ENCODE data around the gene IL1RN.
"Not testable (repeated sequence)": the region's sequence is repeated elsewhere in the genome, so short reads cannot be mapped to it uniquely, and the experiment has no call there.

IL1RN gene, protein sequence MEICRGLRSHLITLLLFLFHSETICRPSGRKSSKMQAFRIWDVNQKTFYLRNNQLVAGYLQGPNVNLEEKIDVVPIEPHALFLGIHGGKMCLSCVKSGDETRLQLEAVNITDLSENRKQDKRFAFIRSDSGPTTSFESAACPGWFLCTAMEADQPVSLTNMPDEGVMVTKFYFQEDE

GRCh38 chr2:113126845-113127645 lies at the start of gene IL1RN:
Gene IL1RN, plus strand, starts transcription at chr2:113127598. Its CDS starts 27 bp downstream, at chr2:113127625.
- DNase-seq, result peak; percentile 72

- DNase-seq, result no peak
Measured at GRCh38 chr2:113077921-113078320, 49.5 kb upstream of the IL1RN start.

DNA sequence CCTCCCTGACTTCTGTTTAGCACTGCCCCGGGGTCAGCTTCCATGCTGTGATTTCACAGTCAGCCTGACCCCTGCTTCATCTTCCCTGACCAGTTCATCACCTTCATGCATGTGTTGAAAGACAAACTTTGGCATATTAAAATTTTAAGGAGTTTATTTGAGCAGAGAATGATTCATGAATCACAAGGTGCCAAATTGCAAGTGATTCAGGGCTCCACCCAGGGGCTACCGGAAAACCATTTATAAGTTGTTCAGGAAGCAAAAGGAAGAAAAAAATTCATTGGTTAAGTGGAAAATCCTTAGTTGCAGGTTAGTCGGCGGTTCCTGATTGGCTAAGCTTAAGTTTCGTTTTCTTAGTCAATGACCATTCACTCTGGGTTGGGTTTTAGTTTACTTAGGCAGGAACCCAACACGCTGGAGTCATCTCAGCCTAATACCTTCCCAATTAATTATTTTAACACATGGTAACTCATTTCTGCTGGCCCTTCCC lies 49.0 kb upstream of the IL1RN start:
- no peak for DNase-seq

DNA sequence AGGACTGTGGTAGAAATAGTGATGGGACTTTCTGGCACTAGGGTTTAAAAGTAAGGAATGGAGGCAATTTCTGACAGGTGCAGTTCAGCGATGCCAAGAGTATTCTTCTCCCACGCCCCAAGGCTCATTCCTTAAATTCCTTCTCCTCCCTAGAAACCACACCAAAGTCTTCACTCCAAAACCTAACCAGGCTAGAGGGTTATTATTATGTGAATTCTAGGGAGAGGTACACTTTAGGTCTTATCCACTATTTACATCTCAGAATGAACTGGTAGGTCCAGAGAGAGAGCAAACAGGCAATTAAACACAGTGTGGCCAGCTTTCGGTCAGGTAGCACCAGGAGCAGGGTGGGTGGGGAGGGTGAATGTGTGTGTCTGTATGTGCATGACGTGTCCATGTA lies 48.3 kb upstream of the IL1RN start:
- no peak for DNase-seq

GRCh38 chr2:113080134-113080533 lies 47.3 kb upstream of the IL1RN start:
- peak; percentile 36 for DNase-seq

DNA sequence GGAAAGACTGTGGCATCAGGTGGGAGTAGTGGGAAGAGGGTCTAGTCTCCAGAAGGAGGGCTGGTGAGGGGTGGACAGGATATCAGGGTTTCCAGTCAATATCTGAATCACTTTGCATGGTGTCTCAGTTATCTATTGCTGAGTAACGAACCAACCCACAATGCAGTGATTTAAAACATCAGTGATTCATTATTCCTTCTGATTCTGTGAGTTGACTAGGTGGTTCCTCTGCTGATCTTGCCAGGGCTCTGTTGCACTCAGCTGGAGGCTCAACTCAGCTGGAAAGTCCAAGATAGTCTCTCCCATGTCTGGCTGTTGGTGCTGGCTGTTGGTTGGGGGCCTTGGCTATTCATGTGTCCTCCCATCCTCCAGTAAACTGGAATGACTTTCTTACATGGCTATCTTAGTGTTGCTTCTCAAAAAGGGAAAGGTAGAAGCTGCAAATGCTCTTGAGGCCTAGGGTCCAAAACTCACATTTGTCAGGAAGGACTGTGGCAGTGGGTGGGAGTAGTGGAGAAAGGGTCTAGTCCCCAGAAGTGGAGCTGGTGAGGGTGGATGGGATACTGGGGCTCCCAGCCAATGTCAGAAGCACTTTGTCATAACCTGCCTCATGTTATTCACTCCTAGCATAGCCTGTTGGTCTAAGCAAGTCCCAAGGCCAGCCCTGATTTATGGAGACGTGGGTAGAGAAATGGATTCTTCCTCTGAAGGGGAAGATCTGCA lies 45.7 kb upstream of the IL1RN start:
- no peak for DNase-seq

- no peak for DNase-seq
Measured at GRCh38 chr2:113083296-113083695, 44.1 kb upstream of the IL1RN start.

DNA sequence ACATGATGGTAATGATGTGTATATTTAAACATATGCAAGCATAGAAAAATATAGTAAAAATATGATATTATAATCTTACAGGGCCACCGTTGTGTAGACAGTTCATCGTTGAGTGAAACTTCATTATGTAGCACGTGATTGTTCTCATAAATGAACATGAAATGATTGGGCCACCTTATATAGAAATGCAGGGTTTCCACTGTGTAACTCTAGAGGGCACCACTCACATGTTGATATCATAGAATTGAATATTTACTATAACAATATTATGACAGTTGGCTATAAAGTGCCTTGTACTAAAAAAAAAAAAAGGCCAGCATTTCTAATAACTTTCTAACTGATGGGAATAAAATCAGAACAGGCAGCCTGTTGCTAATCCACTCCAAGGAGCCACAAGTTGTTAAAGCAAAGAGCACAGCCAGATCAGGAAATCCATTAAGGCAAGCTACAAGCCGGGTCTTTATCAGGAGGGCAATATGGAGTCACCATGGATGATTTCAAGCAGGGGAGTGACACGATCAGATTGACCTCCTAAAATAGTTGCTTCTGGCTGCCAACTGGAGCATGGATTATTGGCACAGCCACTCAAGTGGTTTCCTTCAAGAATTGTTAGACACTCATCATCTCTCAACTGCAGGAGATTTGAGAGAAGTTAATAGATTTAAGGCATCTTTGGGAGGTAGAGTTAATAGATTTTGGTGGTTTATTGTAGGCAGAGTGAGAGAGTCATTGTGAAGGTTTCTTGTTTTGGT lies 43.0 kb upstream of the IL1RN start:
- no peak for DNase-seq

GRCh38 chr2:113085542-113085941 lies 41.9 kb upstream of the IL1RN start:
- no peak for DNase-seq

DNA sequence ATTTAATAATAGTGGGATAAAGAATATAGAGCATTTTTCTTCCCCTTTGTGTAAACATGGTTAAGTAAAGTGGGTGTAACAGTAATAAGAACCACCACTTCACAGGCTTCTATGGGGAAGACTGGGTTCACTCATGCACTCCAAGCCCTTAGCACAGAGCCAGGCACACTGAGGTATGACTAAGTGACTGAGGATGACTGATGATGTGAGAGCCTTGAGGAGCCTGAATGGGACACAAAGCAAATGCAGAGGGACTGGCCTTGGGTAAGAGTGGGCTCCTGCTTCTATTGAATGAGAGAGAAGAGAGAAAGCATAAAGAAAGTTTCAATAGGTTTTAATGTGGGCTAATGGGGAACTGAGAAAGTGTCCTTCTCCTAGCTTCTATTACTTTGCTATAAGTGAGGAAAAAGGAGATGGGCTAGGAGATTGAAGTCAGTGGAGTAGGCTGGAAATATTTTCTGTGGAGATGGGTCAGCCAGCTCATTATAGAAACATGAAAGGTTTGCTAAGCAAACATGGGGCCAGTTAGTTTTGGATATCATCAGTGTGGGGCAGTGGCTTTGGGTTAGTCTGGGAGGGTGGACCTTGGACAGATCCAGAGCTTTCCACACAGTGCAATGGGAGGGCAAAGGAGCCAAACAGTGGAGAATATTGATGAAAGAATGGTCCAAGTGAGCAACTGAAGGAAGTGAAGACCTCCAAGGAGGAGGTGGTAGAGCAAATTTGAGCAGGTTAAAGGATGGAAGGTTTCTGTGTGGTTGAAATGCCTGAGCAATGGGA lies 39.0 kb upstream of the IL1RN start:
- DNase-seq, result no peak

GRCh38 chr2:113089916-113090315 lies 37.5 kb upstream of the IL1RN start:
- DNase-seq, result no peak

DNA sequence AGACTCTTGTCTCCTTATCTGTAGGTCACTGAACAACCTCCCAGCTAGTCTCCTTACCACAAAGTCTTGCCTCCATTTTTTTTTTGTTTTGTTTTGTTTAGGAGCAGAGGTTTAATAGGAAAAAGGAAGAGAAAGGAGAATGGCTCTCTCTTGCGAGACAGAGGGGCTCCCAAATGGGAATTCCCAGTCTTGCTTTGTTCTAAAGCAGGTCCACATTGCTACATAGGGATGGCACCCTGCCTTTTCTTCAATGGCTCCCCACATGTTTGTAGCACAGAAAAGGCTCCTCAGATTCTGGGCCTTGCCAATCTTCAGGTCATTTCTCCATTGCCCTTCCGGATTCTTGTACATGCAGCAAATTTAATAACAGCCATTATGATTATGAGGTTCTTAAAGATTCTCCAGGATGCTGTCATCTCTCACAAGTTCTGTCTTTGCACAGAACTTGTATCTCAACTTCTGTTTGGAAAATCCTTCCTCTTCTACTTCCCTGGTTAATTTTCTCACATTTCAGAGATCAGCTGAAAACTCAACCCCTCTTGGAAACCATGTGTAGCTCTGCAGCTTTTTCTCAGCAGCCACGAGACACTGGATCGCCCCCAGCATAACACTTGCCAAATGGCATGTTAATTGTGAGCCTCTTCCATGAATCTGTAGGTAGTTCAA lies 36.0 kb upstream of the IL1RN start:
- DNase-seq, result no peak

DNA sequence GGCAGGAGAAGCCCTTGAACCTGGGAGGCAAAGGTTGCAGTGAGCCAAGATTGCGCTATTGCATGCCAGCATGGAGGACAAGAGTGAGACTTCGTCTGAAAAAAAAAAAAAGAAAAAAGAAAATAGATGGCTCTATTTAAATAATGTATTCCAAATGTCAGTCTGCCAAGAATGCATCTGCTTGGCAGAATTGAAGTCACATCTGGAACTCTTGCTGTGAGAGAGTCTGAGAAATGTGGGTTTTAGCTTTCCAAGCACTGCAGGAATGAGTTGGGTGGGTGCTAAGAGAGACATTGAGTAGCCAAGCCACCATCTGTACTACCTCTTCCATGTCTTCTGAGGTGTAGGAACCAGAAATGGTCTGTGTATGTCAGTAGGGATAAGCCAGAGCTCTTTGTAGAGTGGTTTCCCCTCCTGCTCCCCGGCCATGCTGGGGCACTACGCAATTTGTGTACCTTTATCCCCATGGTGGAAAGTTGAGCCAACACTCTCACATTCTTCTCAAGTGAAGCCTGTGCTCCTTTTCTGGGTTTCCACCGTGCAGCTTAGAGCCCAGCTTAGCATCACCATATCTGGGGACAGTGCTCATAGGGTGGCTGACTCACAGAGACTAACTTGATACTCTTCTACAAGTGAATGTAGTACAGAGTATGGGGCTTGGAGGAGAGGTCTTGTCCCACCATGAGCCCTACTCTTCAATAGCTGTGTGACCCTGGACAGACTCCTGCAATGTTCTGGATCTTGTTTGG lies 34.4 kb upstream of the IL1RN start:
- DNase-seq, result no peak

DNA sequence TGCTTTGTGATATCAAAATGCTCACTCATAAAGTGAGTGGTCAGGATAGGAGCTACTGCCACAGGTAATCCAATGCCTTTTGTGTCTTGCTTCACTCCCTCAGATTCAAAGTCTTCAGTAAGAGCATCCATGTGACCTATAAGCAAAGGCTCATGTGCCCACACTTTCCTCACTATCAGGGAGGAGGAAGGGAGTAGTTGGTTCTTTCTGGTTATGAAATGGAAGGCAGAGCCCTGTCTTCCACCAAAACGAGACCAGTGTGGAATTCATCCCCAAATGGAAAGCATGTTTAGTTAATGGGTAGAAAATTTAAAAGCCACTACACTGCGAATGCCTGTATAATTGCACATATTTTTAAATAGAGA lies 33.8 kb upstream of the IL1RN start:
- DNase-seq, result no peak

GRCh38 chr2:113096306-113096705 lies 31.1 kb upstream of the IL1RN start:
- DNase-seq, result not testable (repeated sequence)

- DNase-seq, result not testable (repeated sequence)
Measured at GRCh38 chr2:113096842-113097618, 30.4 kb upstream of the IL1RN start.

DNA sequence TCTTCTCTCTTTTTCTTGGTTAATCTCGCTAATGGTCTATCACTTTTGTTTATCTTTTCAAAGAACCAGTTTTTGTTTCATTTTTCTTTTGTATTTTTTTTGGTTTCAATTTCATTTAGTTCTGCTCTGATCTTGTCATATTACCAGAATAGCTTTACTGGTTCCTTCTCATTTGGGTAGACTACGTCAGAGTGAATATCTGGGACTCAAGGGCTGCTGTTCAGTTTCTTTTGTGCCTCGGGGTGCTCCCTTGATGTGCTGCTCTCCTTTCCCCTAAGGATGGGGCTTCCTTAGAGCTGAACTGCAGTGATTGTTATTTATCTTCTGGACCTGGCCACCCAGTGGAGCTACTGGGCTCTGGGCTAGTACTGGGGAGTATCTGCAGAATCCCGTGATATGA lies 29.4 kb upstream of the IL1RN start:
- DNase-seq, result no peak

DNA sequence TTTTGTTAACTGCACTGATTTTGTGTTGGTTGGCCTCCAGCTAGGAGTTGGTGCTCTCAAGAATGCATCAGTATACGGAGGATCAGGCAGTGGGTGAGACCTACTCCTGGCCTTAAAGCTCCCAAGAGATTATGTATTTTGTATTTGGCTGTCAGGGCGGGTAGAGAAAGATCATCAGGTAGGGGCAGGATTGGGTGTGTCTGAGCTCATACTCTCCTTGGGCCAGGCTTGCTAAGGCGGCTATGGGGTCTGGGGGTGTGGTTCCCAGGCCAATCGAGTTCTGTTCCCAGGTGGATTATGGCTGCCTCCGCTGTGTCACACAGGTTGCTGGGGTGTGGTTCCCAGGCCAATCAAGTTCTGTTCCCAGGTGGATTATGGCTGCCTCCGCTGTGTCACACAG lies 28.9 kb upstream of the IL1RN start:
- no peak for DNase-seq

GRCh38 chr2:113102133-113102532 lies 25.3 kb upstream of the IL1RN start:
- no peak for DNase-seq

DNA sequence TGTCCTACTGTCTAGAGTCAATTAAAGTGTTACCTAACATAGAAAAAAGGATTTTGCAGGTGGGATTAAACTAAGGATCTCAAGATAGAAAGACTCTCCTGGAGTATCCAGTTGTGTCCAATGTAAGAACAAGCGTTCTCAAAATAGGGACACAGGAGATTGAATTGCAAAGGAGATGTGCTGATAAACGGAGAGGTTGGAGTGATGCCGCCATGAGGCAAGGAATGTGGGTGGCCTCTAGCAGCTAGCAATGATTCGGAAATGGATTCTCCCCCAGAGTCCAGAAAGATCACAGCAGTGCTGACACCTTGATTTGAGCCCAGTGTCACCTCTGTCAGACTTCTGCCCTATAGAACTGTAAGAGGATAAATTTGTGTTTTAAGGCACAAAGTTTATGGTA lies 24.1 kb upstream of the IL1RN start:
- no peak for DNase-seq
